NCI-H345 treated with DMSO at 0.1 percent for 48 hours (cell line): ENCODE data around the gene RMDN2.
"Not testable (repeated sequence)": the region's sequence is repeated elsewhere in the genome, so short reads cannot be mapped to it uniquely, and the experiment has no call there.

Source experiments
- DNase-seq: peaks from one replicate; lab custom pipeline; 2025; ENCODE audit not compliant: unreplicated experiment; lab: John Stamatoyannopoulos, UW

RMDN2 gene

DNA sequence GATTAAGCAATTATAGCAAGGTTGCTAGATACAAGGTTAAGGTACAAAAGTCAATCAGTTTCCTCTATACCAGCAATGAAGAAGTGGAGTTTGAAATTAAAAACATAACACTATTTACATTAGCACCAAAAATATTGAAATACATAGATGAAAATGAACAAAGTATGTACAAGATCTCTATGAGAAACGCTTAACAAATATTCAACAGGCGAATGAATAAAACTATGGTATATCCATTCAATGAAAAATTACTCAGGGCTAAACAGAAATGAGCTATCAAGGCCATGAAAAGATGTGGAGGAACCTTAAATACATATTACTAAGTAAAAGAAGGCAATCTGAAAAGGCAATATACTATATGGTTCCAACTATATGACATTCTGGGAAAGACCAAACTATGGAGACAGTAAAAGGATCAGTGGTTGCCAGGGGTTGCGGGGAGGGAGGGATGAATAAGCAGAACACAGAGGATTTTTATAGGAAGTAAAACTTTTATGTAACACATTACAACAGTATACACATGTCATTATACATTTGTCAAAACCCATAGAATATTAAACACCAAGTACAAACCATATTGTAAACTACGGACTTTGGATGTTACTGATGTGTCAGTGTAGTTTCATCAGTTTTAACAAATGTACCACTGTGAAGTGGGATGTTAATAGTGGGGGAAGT is 62.1 kb downstream of the RMDN2 start:
- no peak for DNase-seq

DNA sequence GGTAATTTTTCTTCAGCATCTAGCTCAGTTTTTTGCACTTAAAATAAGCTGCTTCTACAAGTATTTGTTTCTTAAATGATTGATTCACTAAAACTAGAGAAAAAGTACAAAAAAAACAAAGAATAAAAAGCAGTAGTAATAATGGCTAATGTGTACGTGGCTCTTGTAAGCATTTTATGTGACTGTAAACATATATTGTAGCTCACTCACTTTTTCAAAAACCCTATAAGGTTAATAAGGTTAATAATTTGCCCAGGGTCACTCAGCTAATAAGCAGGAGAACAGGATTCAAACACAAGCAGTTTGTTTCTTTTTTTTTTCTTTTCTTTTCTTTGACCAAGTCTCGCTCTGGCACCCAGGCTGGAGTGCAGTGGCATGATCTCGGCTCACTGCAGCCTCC is 67.5 kb downstream of the RMDN2 start:
- DNase-seq, result no peak

DNA sequence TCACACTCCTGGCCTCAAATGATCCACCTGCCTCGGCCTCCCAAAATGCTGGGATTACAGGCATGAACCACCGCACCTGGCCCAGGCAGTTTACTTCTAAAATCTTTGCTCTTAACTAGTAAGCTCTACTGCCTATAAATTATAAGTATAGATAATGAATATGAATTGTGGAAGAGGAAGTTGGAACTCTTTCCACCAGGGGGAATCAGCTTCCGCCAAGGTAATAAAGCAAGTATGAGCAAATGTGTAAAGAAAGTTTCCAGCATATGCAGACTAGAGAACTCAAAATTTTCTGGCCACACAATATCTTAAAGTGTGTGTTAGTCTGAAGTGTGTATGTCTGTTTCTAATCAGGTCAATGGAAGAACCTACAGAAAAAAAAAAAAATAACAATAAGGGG is 68.1 kb downstream of the RMDN2 start:
- DNase-seq, result no peak

DNA sequence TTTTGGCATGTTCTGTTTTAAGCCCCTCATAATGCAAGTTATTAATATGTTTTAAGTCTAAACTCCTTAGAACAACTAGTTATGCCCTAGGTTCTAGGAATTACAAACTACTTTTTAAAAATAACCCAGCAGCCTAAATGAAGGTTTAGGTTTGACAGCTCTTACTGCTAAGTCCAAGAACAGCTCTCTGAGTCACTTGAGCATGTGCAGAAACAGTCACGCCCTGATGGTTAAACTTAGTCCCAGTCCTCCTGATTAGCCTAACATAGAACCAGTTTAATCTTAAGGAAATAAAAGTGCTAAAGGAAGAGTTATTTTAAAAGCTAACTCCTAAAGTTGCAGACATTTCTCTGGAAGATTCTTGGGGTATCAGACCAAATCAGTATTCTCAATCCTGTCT is 72.5 kb downstream of the RMDN2 start:
- DNase-seq, result no peak

DNA sequence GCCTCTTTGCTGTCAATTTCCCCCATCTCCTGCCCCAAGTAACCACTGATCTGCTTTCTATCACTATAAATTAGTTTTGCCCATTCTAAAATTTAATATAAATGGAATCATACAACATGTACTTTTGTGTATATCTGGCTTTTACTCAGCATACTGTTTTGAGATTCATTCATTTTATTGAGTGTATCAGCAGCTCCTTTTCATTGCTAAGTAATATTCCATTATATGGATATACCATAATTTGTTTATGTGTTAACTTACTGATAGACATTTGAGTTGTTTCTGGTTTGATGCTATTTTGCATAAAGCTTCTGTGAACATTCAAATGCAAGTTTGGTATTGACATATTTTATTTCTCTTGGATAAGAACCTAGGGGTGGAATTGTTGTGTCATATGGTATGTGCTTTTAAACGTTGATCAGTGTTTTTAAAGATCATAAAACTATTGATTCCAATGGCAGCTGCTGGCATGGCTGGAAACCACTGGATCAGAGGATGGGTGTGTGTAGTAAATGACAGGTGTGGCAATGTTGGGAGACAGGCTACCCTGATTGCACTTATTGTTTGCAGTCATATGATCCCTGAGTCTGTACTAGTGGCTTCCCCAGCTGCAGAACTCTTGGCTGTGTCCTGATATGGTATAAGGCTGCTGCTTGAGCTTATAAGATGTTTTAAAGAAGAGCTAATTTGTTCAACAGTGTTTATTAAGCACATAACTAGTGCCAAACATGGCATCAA is 75.6 kb downstream of the RMDN2 start:
- no peak for DNase-seq

DNA sequence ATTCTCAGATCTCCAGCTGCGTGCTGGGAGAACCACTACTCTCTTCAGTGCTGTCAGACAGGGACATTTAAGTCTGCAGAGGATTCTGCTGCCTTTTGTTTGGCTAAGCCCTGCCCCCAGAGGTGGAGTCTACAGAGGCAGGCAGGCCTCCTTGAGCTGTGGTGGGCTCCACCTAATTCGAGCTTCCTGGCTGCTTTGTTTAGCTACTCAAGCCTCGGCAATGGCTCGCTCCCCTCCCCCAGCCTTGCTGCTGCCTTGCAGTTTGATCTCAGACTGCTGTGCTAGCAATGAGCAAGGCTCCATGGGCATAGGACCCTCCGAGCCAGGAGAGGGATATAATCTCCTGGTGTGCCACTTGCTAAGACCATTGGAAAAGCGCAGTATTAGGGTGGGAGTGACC is 85.1 kb downstream of the RMDN2 start:
- DNase-seq, result not testable (repeated sequence)

DNA sequence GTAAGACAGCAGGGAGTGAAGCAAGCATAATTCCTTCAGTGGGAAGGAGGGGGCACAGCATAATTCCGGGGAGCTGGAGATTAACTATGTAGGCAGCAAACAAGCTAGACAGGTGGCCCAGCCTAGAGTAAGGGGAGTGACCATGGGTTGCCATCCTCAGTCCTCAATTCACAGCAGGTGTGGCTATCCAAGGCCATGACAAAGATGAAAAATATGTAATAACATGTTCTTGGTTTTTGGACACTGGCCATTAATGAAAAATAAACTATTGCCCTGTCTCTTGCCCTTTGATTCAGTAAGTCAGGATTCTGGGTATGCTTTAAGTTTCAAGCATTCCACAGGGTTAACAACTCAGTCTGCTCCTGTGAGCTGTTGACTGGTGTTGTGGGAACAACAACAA is 85.9 kb downstream of the RMDN2 start:
- no peak for DNase-seq

DNA sequence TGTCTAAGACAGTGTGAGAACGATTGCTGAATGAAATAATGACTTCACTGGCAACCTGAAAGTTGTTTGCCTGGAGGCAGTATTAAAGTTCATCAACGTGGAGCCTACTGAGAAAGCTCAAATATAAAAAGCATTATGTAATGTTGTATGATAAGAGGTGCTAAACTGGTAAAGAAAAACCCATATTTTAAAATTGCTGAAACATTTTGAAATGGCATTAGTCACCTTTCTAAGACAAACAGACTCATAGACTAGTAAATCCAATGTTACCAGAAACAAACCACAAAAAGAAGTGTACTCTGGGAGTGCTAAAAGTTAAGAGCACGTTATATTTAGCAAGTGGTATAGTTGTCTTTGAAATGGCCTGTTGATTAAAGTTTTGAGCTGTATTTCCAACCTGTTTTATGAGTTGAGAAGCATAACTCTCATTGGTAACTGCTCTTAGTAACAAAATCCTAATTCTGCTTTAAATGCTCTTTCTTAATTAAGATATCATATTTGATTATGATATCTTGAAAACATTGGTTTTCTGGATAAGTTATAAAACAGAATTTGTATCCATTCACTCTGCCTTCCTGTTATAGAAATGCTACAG is 88.2 kb downstream of the RMDN2 start:
- no peak for DNase-seq

DNA sequence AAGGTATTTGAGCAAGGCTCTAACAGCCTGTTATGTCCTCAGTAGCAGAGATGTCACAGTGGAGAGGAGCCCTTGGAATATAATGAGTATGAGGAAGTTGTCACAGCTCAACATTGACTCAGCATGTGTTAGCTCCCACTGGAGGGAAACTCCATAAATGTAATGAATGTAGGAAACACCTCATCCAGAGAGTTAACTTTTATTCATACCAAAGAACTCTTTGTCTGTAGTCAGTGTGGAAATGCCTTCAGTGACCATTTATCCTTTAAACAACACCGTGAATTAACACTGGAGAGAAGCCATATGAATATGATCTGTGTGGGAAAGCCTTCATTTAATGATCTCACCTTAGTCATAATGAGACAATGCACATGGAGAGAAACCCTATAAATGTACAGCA is 91.1 kb downstream of the RMDN2 start:
- DNase-seq, result no peak

DNA sequence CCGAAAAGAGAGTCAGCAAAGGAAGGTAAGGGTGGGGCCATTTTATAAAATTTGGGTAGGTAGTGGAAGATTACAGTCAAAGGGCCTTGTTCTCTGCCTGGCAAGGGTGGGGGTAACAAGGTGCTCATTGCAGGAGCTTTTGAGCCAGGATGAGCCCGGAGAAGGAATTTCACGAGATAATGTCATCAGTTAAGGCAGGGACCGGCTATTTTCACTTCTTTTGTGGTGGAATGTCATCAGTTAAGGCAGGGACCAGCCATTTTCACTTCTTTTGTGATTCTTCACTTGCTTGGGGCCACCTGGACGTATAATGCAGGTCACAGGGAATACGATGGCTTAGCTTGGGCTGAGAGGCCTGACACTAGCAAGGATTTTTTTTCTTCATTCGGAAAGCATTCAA is 92.7 kb downstream of the RMDN2 start:
- no peak for DNase-seq

DNA sequence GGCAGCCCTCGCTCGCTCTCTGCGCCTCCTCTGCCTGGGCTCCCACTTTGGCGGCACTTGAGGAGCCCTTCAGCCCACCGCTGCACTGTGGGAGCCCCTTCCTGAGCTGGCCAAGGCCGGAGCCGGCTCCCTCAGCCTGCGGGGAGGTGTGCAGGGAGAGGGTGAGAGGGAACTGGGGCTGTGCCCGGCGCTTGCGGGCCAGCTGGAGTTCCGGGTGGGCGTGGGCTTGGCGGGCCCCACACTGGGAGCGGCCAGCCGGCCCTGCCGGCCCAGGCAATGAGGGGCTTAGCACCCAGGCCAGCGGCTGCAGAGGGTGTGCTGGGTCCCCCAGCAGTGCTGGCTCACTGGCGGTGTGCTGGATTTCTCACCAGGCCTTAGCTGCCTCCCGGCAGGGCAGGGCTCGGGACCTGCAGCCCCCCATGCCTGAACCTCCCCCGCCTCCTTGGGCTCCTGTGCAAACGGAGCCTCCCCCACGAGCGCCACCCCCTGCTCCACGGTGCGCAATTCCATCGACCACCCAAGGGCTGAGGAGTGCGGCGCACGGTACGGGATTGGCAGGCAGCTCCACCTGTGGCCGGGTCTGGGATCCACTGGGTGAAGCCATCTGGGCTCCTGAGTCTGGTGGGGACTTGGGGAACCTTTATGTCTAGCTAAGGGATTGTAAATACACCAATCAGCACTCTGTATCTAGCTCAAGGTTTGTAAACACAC is 95.4 kb downstream of the RMDN2 start:
- not testable (repeated sequence) for DNase-seq

DNA sequence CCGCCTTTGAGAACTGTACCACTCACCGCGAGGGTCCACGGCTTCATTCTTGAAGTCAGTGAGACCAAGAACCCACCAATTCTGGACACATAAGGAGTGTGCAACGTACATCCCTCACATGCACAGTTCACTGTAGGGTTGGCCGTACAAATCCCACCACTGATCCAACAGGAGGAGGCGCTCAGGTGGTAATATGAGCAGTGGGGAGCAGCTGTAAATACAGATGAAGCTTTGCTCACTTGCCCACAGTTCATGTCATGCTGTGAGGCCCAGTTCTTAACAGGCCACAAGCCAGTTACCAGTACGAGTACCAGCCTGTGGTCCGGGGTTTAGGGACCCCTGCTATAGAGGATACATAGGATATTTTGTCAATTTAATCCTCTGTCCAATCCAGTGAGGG is 96.5 kb downstream of the RMDN2 start:
- DNase-seq, result no peak

DNA sequence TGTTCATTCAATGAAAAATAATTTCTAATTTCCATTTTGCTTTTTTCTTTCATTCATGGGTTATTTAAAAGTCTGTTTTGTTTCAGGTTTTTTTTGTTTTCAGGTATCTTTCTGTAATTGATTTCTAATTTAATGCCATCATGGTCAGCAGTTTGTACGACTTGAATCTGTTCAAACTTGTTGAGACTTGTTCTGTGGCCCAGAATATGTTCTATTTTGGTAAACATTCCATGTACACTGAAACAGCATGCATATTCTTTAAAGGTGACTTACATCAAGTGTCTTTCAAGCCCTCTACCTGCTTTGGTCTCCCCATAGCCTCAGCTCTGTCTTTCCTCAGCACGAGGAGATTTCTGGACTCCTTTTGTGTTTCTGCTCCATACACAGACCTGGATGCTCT is 101.8 kb downstream of the RMDN2 start:
- no peak for DNase-seq

DNA sequence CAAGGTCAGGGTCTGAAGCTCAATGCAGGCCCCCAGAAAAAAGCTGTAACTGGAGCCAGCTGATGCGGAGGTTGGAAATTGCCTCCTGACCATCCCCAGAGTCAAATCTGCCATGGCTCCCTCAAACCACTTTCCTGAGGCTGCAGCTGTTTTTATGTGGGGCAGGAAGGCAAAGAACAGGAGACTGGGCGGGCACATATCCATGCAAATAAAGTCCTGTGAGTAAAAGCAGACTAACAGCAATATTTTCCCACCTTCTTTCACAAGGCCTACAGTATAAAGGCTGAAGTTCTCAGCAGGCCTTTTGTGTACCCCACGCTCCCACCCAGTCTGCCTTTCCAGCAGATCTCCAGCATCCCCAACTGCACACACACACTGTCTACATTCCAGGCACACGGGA is 103.7 kb downstream of the RMDN2 start:
- no peak for DNase-seq

DNA sequence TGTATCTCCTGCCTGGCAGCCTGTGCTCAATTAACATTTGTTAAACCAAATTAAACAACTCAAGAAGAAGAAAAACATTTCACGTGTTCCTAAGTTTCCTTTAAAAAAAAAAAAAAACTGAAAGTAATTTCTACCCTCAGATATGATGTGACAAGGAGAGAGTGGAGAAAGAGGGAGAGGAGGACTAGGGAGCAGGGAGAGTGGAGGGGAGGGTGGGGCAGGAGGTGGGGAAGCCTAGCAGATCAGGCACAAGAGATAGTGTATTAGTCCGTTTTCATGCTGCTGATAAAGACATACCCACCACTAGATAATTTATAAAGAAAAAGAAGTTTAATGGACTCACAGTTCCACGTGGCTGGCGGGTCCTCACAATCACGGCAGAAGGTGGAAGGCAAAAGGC is 104.4 kb downstream of the RMDN2 start:
- DNase-seq, result no peak

DNA sequence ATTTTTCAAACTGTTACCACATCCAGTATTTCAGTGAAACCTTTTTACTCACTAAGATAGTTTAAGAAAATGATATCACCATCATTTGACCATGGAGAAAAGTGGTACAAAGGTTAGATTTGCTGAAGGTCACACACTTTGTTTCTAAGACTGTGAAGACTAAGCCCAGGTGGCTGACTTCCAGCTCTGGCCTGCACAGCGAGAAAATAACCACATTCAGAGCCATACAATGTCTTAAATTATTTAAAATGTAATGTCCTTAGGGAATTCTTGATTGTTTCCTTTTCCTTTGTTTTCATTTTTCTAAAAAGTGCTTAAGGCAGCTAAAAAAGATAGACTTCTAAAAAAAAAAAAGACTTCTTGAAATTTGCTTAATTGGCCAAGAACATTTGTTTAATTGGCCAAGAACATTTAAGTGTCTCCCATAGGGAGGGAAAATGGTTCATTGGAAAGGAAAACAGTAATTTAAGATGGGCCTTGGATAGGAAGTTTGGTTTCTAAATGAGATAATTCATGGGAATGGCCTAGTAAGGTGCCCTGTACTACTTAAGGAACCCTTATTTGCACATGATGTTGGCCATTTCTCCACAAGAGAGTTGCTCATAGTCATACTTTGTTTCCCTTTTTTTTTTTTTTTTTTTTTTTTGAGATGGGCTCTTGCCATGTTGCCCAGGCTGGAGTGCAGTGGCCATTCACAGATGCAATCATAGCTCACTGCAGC is 105.7 kb downstream of the RMDN2 start:
- DNase-seq, result no peak

DNA sequence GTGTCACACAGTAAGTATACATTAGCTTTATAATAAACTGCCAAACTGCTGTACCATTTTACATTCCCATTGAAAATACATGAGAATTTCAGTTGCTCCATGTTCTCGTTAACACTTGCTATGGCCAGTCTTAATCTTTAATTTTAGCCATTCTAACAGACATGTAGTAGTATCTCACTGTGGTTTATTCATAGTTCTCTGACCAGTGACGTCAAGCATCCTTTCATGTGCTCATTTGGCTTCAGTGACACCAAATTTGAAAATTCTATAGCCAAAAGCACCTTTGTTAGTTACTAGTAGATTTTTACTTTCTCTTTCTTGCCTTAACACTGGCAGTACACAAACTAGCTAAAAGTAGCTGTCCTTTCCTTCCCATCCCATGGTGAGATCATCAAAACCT is 107.9 kb downstream of the RMDN2 start:
- DNase-seq, result no peak

DNA sequence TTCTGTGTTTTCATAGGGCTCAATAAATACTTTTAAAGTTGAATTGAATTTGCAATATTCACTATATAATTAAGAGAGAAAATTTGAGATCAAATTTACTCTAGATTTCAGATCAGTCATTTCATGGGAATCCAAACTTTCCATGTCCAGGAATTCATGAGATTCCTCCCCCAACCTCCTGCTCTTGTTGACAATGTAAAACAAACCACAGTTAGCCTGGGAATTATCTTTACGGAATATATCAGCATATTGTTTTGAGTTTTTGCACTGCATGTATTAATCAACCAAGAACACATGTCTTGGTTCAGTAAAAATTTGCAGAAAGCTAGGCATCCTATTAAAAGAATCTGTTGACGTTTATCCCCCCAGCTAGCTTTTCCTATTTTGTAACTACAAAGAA is 108.6 kb downstream of the RMDN2 start:
- DNase-seq, result no peak

DNA sequence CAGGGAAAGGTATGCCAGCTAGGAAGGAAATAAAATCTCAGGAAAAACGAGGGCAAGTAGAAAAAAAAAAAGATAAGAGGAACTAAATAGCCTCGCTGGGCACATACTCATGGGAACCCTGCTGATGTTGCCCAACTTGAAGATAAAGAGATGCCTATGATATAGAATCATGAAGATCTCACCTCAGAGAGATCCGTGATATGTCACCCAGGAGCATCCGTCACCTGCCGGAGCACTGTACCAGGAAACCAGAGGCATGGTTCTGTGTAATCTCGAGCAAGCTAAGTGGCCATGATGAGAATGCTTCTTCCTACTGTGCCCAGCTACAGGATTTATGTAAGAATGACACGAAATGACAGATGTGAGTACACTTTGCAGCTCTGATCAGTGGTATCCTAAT is 110.9 kb downstream of the RMDN2 start:
- DNase-seq, result no peak

DNA sequence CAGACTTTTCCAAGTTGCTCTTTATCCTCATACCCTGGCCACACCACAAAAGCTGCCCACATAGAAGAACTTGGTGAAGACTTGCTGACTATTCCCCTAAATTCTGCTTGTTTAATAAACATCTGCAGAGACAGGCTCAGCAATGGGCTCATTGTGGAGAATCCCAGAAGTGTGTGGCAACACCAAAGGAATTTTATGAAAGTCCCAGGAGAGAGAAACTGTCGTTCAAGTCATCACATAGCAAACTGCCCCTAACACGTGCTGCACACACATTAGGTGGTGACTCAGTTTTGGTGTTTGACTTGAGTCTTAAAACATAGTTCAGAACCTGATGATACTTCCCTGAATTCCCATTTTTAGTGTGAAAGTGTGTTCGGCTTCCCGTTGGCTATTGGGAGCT is 112.2 kb downstream of the RMDN2 start:
- no peak for DNase-seq
